ENCODE results near the gene PCDHGB5. TPM values are rescaled to one million over a fixed set of nuclear protein-coding genes. Genes with fewer than 3 reads are reported as not detected.
"Not testable (repeated sequence)": the region's sequence is repeated elsewhere in the genome, so short reads cannot be mapped to it uniquely, and the experiment has no call there.

The PCDHGB5 gene
- total RNA-seq, 1 donor from 2014 or later = 6.0 TPM

DNA sequence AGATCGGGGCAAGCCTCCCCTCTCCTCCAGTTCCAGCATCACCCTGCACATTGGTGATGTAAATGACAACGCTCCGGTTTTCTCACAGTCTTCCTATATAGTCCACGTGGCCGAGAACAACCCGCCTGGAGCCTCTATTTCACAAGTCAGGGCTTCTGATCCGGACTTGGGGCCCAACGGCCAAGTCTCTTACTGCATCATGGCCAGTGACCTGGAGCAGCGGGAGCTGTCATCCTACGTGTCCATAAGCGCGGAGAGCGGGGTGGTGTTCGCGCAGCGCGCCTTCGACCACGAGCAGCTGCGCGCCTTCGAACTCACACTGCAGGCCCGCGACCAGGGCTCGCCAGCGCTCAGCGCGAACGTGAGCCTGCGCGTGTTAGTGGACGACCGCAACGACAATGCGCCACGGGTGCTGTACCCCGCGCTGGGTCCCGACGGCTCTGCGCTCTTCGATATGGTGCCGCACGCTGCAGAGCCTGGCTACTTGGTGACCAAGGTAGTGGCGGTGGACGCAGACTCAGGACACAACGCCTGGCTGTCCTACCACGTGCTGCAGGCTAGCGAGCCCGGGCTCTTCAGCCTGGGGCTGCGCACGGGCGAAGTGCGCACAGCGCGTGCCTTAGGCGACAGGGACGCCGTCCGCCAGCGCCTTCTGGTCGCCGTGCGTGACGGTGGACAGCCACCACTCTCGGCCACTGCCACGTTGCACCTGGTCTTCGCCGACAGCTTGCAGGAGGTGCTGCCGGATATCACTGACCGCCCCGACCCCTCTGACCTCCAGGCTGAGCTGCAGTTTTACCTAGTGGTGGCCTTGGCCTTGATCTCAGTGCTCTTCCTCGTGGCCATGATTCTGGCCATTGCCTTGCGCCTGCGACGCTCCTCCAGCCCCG lies 8.3 kb upstream of the PCDHGB5 start:
- intact Hi-C loops (cut with micrococcal nuclease) = no loop called here
- no peak overlapping the region for H3K27ac ChIP-seq (replicated peaks)
- no peak for DNase-seq
- H3K4me3 ChIP-seq = no peak overlapping the region
- peaks cover 42% of the 10 kb centered on the region for H3K36me3 ChIP-seq
- H3K4me1 ChIP-seq = peaks cover 29% of the 10 kb centered on the region
- no peaks in the 10 kb centered on the region for H3K27me3 ChIP-seq (ENCODE audit: low read depth)
- TF ChIP-seq, protein P1, sequence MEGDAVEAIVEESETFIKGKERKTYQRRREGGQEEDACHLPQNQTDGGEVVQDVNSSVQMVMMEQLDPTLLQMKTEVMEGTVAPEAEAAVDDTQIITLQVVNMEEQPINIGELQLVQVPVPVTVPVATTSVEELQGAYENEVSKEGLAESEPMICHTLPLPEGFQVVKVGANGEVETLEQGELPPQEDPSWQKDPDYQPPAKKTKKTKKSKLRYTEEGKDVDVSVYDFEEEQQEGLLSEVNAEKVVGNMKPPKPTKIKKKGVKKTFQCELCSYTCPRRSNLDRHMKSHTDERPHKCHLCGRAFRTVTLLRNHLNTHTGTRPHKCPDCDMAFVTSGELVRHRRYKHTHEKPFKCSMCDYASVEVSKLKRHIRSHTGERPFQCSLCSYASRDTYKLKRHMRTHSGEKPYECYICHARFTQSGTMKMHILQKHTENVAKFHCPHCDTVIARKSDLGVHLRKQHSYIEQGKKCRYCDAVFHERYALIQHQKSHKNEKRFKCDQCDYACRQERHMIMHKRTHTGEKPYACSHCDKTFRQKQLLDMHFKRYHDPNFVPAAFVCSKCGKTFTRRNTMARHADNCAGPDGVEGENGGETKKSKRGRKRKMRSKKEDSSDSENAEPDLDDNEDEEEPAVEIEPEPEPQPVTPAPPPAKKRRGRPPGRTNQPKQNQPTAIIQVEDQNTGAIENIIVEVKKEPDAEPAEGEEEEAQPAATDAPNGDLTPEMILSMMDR (IDR thresholded peaks at IDR 0.05; ENCODE audit: borderline replicate concordance) = no peak
- H3K9me3 ChIP-seq (replicated peaks) = peaks cover 96% of the 10 kb centered on the region

DNA sequence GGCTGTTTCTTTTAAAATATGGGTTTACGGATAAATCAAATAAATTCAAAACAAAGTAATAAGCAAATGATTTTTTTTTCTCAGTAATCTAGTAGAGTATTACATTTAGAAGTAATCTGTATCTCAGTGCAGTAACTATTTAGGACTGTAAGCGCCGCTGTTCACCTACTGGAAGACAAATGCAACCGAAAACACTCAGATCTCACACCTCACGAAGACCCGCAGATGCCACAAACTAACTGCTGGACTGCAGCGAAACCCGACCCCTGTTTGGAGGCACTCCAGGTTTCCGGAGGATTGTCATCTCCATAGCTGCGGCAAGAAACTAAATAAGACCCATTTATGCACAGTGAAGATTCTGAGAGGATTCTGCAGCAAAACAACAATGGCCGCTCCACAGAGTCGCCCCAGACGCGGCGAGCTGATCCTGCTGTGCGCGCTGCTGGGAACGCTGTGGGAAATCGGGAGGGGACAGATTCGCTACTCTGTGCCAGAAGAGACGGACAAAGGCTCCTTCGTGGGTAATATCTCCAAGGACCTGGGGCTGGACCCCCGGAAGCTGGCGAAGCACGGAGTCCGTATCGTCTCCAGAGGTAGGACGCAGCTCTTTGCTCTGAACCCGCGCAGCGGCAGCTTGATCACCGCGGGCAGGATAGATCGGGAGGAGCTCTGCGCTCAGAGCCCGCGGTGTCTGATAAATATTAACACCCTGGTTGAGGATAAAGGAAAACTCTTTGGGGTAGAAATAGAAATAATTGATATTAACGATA lies 5.1 kb upstream of the PCDHGB5 start, which contains the start of gene PCDHGA8:
TSS of gene PCDHGA8 (plus strand) at position 205 of the 770 bp plus-strand sequence. CDS start at position 386, 181 bp downstream.
- Histone ChIP-seq H3K9me3 (replicated peaks) (peaks cover 93% of the 10 kb centered on the region), H3K27ac (replicated peaks) (no peak within 1 kb of the TSS), H3K4me1 (peaks cover 29% of the 10 kb centered on the region), H3K4me3 (no peak within 1 kb of the TSS), H3K36me3 (peaks cover 35% of the 10 kb centered on the region), H3K27me3 (ENCODE audit: low read depth) (no peaks in the 10 kb centered on the region)
- intact Hi-C loops (cut with micrococcal nuclease) = no loop called here
- no peak for DNase-seq
- TF ChIP-seq, protein P1 (IDR thresholded peaks at IDR 0.05; ENCODE audit: borderline replicate concordance) = peak; percentile 39

DNA sequence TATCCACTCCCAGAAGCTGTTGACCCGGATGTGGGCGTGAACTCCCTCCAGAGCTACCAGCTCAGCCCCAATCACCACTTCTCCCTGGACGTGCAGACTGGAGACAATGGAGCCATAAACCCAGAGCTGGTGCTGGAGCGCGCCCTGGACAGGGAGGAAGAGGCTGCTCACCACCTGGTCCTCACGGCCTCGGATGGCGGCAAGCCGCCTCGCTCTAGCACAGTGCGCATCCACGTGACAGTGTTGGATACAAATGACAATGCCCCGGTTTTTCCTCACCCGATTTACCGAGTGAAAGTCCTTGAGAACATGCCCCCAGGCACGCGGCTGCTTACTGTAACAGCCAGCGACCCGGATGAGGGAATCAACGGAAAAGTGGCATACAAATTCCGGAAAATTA lies 4.5 kb upstream of the PCDHGB5 start:
- Histone ChIP-seq H3K4me3 (no peak overlapping the region), H3K9me3 (replicated peaks) (peaks cover 94% of the 10 kb centered on the region), H3K4me1 (peaks cover 27% of the 10 kb centered on the region), H3K27me3 (ENCODE audit: low read depth) (no peaks in the 10 kb centered on the region), H3K36me3 (peaks cover 35% of the 10 kb centered on the region), H3K27ac (replicated peaks) (no peak overlapping the region)
- intact Hi-C loops (cut with micrococcal nuclease) = no loop called here
- no peak for DNase-seq
- TF ChIP-seq, protein P1 (IDR thresholded peaks at IDR 0.05; ENCODE audit: borderline replicate concordance) = no peak

DNA sequence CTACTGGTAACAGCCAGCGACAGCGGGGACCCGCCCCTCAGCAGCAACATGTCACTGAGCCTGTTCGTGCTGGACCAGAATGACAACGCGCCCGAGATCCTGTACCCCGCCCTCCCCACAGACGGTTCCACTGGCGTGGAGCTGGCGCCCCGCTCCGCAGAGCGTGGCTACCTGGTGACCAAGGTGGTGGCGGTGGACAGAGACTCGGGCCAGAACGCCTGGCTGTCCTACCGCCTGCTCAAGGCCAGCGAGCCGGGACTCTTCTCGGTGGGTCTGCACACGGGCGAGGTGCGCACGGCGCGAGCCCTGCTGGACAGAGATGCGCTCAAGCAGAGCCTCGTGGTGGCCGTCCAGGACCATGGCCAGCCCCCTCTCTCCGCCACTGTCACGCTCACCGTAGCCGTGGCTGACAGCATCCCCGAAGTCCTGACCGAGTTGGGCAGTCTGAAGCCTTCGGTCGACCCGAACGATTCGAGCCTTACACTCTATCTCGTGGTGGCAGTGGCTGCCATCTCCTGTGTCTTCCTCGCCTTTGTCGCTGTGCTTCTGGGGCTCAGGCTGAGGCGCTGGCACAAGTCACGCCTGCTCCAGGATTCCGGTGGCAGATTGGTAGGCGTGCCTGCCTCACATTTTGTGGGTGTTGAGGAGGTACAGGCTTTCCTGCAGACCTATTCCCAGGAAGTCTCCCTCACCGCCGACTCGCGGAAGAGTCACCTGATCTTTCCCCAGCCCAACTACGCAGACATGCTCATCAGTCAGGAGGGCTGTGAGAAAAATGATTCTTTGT lies 3.2 kb upstream of the PCDHGB5 start:
- H3K9me3 ChIP-seq (replicated peaks) = peaks cover 93% of the 10 kb centered on the region
- not testable (repeated sequence) for H3K27me3 ChIP-seq (ENCODE audit: low read depth)

DNA sequence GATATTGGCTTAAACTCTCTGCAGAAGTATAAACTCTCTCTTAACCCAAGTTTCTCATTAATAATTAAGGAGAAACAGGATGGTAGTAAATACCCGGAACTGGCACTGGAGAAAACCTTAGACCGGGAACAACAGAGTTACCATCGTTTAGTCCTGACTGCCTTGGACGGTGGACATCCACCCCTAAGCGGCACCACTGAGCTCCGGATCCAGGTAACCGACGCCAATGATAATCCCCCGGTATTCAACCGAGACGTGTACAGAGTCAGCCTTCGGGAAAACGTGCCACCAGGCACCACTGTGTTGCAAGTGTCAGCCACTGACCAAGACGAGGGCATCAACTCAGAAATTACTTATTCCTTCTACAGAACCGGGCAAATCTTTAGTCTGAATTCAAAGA lies 861 bp downstream of the PCDHGB5 start:
- H3K4me3 ChIP-seq = peak overlapping the region; percentile 39
- H3K9me3 ChIP-seq (replicated peaks) = peaks cover 93% of the 10 kb centered on the region
- H3K27me3 ChIP-seq (ENCODE audit: low read depth) = no peaks in the 10 kb centered on the region
- H3K36me3 ChIP-seq = peaks cover 23% of the 10 kb centered on the region
- intact Hi-C loops (cut with micrococcal nuclease) = no loop called here
- peaks cover 24% of the 10 kb centered on the region for H3K4me1 ChIP-seq
- DNase-seq = no peak
- TF ChIP-seq, protein P1 (IDR thresholded peaks at IDR 0.05; ENCODE audit: borderline replicate concordance) = no peak
- peak overlapping the region; percentile 18 for H3K27ac ChIP-seq (replicated peaks)

More for the DNA sequence above, 3.2 kb upstream of the PCDHGB5 start:
- H3K27ac ChIP-seq (replicated peaks); intact Hi-C loops (cut with micrococcal nuclease); H3K4me3 ChIP-seq; DNase-seq: not testable (repeated sequence)
- H3K4me1 ChIP-seq = peaks cover 32% of the 10 kb centered on the region
- peaks cover 30% of the 10 kb centered on the region for H3K36me3 ChIP-seq
